ENCODE data around the gene SORT1.
"Not testable (repeated sequence)": the region's sequence is repeated elsewhere in the genome, so short reads cannot be mapped to it uniquely, and the experiment has no call there.

The SORT1 gene

DNA sequence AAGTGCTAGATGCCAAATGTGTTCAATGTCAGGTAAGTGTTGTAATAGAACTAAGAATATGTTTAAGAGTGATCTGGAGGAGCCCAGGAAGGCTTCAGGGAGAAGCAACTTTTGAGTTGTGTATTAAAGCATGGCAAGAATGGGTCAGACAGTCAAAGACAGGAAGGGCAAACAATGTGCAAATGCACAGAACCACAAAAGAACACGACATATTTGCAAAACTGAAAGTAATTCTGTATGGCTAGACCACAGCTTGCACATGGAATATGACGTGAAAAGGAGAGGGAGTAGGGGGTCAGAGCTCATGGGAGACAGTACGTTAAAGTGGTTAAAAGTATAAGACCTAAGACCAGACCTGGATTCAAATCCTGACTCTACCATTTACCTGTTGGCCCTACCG lies 7.1 kb upstream of the SORT1 start:
- H3K36me3 Mint-ChIP-seq = peaks cover 12% of the 10 kb centered on the region
- H3K27me3 Mint-ChIP-seq = no peaks in the 10 kb centered on the region
- no peaks in the 10 kb centered on the region for H3K9me3 Mint-ChIP-seq (ENCODE audit: low read depth)
- peak overlapping the region; percentile 76 for H3K27ac Mint-ChIP-seq
- H3K4me3 Mint-ChIP-seq = no peak overlapping the region
- peaks cover 25% of the 10 kb centered on the region for H3K4me1 Mint-ChIP-seq (ENCODE audit: low read depth)

DNA sequence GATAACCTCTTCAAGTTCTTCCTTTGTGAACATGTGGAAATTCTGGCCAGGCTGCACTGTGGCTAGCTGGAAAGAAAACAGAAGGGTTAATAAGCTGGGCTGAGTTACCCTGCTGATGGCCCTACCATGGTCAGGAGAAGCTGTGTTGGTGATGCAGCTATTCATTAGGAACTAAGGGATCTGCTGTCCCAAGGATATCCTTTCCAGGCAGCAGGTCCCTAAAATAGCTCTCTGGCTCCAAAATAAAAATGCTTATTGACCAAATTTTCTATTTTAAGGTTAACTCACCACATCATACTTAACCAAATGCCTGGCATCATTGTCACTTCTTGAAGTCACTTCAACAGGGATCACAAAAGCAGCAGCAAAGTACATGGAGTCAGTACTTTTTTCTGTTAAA lies 4.3 kb upstream of the SORT1 start:
- Mint-ChIP-seq H3K27me3 (peaks cover 1% of the 10 kb centered on the region), H3K27ac (no peak overlapping the region), H3K4me1 (ENCODE audit: low read depth) (peaks cover 27% of the 10 kb centered on the region), H3K9me3 (ENCODE audit: low read depth) (no peaks in the 10 kb centered on the region), H3K4me3 (no peak overlapping the region), H3K36me3 (peaks cover 6% of the 10 kb centered on the region)

DNA sequence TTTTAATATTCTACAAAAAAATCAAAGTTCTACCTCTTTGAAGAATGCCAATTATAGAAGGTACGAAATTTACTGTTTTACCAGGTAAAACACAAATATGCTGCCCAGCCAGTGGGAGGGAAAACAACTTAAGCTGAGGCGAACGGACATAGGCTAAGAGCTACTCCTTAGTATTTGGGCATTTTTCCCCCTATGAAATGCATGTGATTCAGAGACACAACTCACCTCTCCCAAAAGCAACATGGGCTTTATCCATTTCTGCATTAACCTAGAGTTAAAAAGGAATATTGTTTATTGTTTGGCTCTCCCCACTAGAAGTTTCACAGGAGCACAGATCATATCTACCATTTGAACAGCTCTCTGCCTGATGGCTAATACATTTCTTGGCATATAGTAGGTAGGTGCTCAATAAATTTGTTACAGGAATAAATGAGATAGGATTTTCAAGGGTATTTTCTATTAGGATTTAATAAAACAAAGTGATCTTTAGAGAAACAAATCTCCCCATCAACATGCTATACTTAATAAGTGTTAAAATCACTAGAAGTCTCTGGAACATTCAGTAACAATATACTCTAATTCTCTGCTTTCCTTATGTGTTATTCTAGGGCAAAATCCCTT lies 2.4 kb upstream of the SORT1 start:
- H3K36me3 Mint-ChIP-seq = peaks cover 3% of the 10 kb centered on the region
- no peak overlapping the region for H3K27ac Mint-ChIP-seq
- H3K4me1 Mint-ChIP-seq (ENCODE audit: low read depth) = peaks cover 23% of the 10 kb centered on the region
- H3K9me3 Mint-ChIP-seq (ENCODE audit: low read depth) = no peaks in the 10 kb centered on the region
- H3K27me3 Mint-ChIP-seq = peaks cover 16% of the 10 kb centered on the region
- no peak overlapping the region for H3K4me3 Mint-ChIP-seq

DNA sequence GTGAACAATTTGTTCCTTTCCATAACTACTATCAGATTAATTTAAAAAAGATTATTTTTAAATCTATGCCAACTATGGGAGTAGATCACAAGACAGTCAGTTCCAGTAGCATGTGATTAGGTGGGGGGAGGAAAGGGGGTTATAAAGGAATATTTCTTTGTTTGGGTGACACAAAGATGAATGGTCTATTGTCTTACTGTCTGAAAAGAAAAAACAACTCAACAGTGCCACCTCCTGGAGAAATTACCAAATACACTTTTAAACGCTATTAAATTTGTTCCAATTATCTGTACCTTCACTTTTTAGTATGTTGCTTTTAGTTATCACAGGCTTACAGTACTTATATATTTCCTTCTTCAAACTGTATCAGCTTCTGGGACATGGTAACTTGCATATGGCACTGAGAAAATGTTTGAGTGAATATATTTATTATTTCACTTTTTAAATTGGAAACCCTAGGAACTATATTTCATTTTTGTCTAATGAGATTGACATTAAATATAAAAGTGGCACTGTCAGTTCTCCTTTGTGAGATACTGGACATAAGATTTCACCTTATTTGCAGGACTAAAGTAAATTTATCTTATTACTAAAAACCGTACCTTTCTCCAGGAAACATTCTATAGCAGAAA lies 1.7 kb upstream of the SORT1 start:
- Mint-ChIP-seq H3K27me3 (peaks cover 21% of the 10 kb centered on the region), H3K9me3 (ENCODE audit: low read depth) (no peaks in the 10 kb centered on the region), H3K4me3 (peak overlapping the region; percentile 81), H3K4me1 (ENCODE audit: low read depth) (peaks cover 16% of the 10 kb centered on the region), H3K27ac (no peak overlapping the region), H3K36me3 (no peaks in the 10 kb centered on the region)

DNA sequence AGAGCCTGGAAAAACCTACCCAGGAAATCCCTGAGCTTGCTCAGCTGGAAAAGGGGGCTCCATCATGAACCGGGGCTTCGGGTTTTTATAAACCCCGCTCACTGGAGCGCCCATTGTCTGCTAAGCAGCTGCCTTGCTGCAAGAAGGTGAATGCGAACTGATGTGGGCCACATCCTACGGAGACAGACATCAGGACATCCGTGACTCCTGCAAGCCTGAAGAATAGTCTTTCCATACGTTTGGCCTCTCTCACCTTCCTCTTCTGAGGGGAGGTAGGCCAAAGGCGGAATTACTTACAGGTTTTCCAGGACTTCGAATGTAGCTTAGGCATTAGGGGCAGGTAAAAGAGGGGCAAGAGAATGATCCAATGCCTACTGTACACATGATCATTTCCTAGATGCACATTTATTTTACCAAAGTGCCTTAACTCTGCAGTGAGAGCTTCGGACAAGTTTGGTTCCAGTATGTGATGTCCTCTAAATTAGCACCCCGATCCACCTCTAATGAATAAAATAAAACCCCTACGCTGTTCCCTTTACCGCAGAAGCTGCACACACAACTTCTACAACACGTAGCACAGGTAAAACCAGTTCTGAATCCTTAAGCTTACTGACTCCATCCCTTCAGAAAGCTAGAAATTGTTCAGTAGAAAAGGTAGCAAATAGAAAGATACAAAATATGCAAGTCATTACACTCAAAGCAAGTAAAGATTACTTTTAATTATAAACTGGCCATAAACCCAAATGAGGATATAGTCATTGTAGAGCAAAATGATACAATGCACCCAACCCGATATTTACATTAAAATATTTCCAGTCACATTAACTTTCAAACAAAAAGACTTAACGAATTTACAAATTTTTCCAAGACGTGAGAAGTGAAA lies 866 bp upstream of the SORT1 start:
- H3K27ac Mint-ChIP-seq = no peak overlapping the region

DNA sequence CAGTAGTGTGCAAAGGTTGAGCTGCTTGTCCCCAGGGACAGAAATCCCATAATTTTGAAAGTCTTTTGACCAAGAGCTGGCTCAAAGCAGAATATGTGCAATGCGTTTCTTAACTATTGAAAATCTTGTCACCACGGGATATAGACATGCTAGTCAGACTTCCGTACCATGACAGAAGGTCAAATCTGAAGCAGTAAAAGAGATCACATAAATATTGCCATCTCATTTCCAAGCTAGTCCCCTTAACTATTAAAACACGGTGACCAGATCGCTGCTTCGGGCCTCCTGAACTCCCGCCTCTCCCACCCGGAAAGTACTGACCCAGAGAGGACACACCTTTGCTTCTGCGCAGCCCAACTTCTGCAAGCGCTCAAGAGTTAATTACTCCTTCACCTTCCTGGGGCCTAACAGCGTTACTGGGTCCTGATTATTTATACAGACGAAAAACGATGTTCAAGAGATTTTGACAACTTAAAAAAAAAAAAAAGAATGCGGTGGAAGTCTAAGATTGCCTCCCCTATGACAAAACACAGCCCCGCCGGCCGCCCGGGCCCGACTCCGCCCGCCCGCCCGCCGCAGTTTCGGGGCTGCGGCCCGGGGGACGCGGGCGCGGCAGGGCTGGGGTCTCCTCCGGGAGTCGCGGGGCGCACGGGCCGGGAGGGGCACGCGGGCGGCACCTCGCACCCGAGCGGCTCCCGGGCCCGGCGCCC lies 692 bp downstream of the SORT1 start:
- H3K27me3 Mint-ChIP-seq = peaks cover 28% of the 10 kb centered on the region
- H3K4me3 Mint-ChIP-seq = peak overlapping the region; percentile 90
- no peaks in the 10 kb centered on the region for H3K9me3 Mint-ChIP-seq (ENCODE audit: low read depth)
- H3K4me1 Mint-ChIP-seq (ENCODE audit: low read depth) = peaks cover 16% of the 10 kb centered on the region
- no peaks in the 10 kb centered on the region for H3K36me3 Mint-ChIP-seq
- no peak overlapping the region for H3K27ac Mint-ChIP-seq

More for the DNA sequence above, 866 bp upstream of the SORT1 start:
- peaks cover 24% of the 10 kb centered on the region for H3K27me3 Mint-ChIP-seq
- peak overlapping the region; percentile 81 for H3K4me3 Mint-ChIP-seq
- peaks cover 16% of the 10 kb centered on the region for H3K4me1 Mint-ChIP-seq (ENCODE audit: low read depth)
- no peaks in the 10 kb centered on the region for H3K36me3 Mint-ChIP-seq
- no peaks in the 10 kb centered on the region for H3K9me3 Mint-ChIP-seq (ENCODE audit: low read depth)

DNA sequence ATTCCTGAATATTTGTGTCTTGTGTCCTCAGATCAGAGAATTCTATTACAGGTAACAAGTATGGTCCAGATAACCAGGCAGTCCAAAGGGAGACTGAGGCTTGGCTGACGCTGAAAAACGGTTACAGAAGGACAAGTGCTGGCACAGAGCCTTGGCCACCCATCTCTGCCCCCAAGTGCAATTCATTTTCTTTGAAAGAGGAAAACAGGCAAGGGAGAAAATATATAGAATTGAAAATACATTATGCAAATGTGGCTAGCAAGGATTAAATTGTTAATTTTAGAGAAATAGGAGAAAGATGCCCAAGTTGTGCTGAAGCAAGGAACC lies 1.2 kb downstream of the SORT1 start:
- Mint-ChIP-seq H3K36me3 (no peaks in the 10 kb centered on the region), H3K27me3 (peaks cover 29% of the 10 kb centered on the region), H3K4me1 (ENCODE audit: low read depth) (peaks cover 16% of the 10 kb centered on the region), H3K4me3 (peak overlapping the region; percentile 90), H3K9me3 (ENCODE audit: low read depth) (no peaks in the 10 kb centered on the region), H3K27ac (no peak overlapping the region)

DNA sequence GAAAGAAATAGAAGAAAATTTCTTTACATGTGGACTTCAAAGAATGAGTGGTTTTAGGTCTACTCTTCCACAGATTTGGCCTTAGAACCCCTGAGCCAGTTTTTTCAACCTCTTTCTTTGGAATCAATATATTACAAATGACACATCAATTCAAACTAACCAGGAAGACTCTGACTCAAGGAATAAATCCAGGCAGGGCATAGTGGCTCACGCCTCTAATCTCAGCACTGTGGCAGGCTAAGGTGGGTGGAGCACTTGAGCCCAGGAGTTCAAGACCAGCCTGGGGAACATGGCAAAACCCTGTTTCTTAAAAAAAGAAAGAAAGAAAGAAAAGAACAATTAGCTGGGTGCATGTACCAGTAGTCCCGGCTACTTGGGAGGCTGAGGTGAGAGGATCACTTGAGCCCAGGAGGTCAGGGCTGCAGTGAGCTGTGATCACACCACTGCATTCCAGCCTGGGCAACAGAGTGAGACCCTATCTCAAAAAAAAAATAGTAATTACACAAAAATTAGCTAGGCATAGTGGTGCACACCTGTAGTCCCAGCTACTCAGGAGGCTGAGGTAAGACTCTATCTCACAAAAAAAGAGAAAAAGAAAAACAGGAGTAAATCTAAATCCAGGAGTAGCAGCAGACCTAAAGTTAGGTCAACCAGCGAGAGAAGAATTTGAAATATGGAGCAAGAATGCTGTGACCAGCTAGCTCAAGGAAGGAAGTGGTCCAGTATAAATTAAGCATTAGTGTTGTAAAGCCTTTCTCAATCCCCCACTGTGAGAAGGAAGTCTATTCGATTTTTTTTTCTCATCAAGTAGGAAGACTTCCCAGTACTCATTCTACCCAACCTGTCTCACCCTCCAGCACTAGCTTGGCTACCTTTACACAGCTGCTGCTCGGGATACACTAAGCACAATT lies 1.9 kb downstream of the SORT1 start:
- H3K27ac Mint-ChIP-seq = no peak overlapping the region
- H3K4me1 Mint-ChIP-seq (ENCODE audit: low read depth) = peaks cover 16% of the 10 kb centered on the region
- peaks cover 29% of the 10 kb centered on the region for H3K27me3 Mint-ChIP-seq
- peak overlapping the region; percentile 90 for H3K4me3 Mint-ChIP-seq
- no peaks in the 10 kb centered on the region for H3K36me3 Mint-ChIP-seq
- H3K9me3 Mint-ChIP-seq (ENCODE audit: low read depth) = no peaks in the 10 kb centered on the region

DNA sequence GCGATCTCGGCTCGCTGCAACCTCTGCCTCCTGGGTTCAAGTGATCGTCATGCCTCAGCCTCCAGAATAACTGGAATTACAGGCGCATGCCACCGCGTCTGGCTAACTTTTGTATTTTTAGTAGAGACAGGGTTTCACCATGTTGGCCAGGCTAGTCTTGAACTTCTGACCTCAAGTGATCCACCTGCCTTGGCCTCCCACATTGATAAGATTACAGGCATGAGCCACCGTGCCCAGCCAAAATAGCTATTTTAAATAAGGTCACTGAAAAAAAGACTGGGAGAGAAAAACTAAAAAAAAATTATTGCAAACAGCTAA lies 2.5 kb downstream of the SORT1 start:
- H3K27me3 Mint-ChIP-seq = peaks cover 29% of the 10 kb centered on the region
- not testable (repeated sequence) for H3K4me3 Mint-ChIP-seq; H3K27ac Mint-ChIP-seq; H3K36me3 Mint-ChIP-seq; H3K9me3 Mint-ChIP-seq (ENCODE audit: low read depth)
- H3K4me1 Mint-ChIP-seq (ENCODE audit: low read depth) = peaks cover 16% of the 10 kb centered on the region

DNA sequence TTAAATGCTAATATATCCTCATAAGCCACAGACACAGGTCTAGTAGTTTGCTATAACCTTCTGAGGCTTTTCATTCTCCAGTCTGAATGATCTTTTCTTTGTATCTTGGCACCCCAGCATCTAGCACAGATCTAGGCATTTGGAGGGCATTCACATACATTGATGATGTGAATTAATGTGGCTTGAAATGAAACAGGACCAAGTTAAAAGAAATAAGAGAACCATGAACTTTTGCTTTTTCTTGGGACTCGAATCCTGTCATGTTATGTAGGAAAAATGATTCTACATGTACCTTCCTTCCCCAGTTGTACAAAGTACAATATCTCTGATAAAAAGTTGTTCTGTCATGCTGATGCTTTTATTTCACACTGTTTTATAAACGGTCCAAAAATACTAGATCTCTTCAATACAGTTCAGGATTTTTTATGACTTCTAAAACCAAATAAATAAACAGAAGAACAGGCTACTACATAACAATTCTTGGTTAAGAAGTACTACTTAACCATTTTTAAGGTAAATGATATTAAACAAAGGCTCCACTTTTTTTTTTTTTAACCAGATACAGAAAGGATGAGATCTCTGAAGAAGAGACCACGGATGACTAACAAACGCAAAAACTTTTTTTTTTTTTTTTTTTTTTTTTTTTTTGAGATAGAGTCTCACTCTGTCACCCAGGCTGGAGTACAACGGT lies 3.0 kb downstream of the SORT1 start:
- Mint-ChIP-seq H3K36me3 (no peaks in the 10 kb centered on the region), H3K4me3 (no peak overlapping the region), H3K9me3 (ENCODE audit: low read depth) (no peaks in the 10 kb centered on the region), H3K27ac (no peak overlapping the region), H3K27me3 (peaks cover 34% of the 10 kb centered on the region), H3K4me1 (ENCODE audit: low read depth) (peaks cover 16% of the 10 kb centered on the region)

DNA sequence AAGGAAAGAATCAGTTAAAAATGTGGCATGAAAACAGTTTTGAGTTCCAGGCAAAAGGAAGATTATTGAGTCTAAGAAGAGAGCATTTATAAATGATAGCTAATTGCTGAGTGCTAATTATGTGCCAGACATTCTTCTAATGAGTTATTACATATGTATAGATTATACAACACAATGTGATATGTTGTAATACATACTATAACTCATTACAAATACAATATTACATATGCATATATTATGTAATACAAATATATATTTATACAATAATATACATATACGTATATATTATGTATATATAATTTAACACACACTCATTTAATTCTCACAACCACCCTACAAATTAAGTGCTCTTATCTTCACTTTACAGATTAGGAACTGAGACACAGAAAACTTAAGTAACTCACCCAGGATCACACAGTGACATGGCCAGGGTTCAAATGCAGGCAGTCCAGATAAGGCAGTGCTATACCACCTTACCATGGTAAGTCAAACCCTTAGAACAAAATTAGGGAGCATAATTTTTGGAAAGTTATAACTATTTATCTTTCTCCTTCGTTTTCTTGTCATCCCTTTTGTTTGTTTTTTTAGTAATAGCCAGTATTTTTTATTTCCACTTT lies 4.0 kb downstream of the SORT1 start:
- H3K9me3 Mint-ChIP-seq (ENCODE audit: low read depth) = no peaks in the 10 kb centered on the region
- no peak overlapping the region for H3K4me3 Mint-ChIP-seq
- no peak overlapping the region for H3K27ac Mint-ChIP-seq
- peaks cover 34% of the 10 kb centered on the region for H3K27me3 Mint-ChIP-seq
- H3K4me1 Mint-ChIP-seq (ENCODE audit: low read depth) = peaks cover 10% of the 10 kb centered on the region
- H3K36me3 Mint-ChIP-seq = no peaks in the 10 kb centered on the region

DNA sequence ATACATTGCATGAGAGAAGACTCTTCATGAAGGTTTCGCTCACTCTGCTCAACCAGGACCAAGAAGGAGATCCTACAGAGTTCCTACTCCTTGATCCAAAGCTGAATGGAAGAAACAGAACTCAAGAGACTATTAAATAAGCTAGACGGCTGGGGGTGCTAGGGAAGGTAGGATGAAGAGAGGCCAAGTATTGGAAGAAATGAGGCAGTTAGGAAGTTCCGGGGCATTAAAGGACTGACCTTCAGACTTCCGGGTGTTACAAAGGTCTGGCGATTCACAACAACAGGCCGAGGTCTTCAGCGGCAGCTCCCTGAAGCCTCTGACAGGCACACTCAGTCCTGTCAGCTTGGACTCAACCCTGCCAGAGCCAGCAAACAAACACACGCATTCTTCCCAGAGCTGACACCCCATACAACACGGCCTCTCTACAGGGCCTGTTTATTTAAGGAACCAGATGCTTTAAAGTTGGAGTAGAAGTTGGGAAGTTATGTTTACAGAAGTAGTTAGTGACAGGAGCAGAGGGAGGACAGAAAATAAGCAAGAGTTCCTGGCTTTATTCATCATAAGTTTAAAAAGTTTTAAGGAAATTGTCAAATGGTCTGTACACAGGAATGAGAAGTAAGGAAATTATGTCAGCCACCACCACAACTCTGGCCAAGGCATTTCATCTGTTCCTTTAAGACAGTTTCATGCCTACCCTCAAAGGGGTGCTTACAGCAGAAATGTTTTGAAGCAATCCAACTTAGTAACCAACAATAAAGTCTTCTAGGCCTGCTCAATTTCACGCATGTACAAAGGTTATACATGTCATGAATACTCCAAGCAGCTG lies 4.7 kb downstream of the SORT1 start:
- Mint-ChIP-seq H3K9me3 (ENCODE audit: low read depth) (no peaks in the 10 kb centered on the region), H3K4me3 (no peak overlapping the region), H3K4me1 (ENCODE audit: low read depth) (peaks cover 7% of the 10 kb centered on the region), H3K27me3 (peaks cover 34% of the 10 kb centered on the region), H3K36me3 (no peaks in the 10 kb centered on the region), H3K27ac (no peak overlapping the region)

Data from activated naive CD8-positive, alpha-beta T cell (primary cell).